Left cardiac atrium (tissue), 4 donors: ENCODE measurements around the gene PUM1. TPM values are rescaled to one million over a fixed set of nuclear protein-coding genes. Genes with fewer than 3 reads are reported as not detected.

ENCODE experiments used
- ATAC-seq, 2 donors: fragments of 200-7000 bp; cut with Tn5 transposase; one replicate each; pipeline ENCODE4 v1.9.1; 2020; ENCODE audit warnings: mild to moderate bottlenecking in 2 of 2, moderate library complexity in 2 of 2
- DNase-seq: peaks from one replicate; pipeline ENCODE4 v3.0.0-alpha.2; 2020
- intact Hi-C, 2 donors: fragments of 100-400 bp; cut with DNase I; formaldehyde crosslinking; loops; one replicate each; pipeline versions ENCODE4 v1.14.1 to v1.15.1; 2022 to 2023
- total RNA-seq, 2 donors: library from RNA; stranded (reverse); fragmentation: NEBNext Ultra II Directional; extraction: Animal tissue kit (Norgen Biotek cat#: 25700); gene quantifications; one replicate each; pipeline ENCODE4 v1.2.1, GENCODE V29; 2021
- donor health status: DM: no; HTN: yes; CAD: no.
- donor health status: DM: no; HTN: yes; CAD: no; lungs with severe emphysema.
- donor health status: DM: yes; HTN: yes; CAD: no.
- donor health status: Dilated cardiomyopathy.

The PUM1 gene
- total RNA-seq, 2 donors from 2014 or later: 71.3 to 75.1 TPM

GRCh38 chr1:30919025-30919881 is 146.3 kb downstream of the PUM1 start:
- intact Hi-C loops: no loop called here
- peak; percentile 34 to 49 for ATAC-seq

GRCh38 chr1:30916296-30916695 is 149.2 kb downstream of the PUM1 start:
- DNase-seq (no peak), ATAC-seq (no peak)
- intact Hi-C loops: no loop called here

More at GRCh38 chr1:30919025-30919881, 146.3 kb downstream of the PUM1 start:
- no peak for DNase-seq

- intact Hi-C loops: no loop called here
- ATAC-seq (no peak), DNase-seq (no peak)
Observed at GRCh38 chr1:30915491-30916230, 149.9 kb downstream of the PUM1 start.

- DNase-seq (no peak), ATAC-seq (no peak)
- intact Hi-C loops: loop anchor here (1.0 to 5.0 kb wide), 4 partner anchors 113 to 193 kb away; partner anchors contain the start of gene MATN1 (in 1 of the 2)
Observed at GRCh38 chr1:30914931-30915330, 150.6 kb downstream of the PUM1 start.

- DNase-seq (no peak), ATAC-seq (no peak)
- intact Hi-C loops: loop anchor here (1.0 to 5.0 kb wide), 4 partner anchors 112 to 192 kb away; partner anchors contain the start of gene MATN1 (in 1 of the 2)
Observed at GRCh38 chr1:30914587-30914922, 151.0 kb downstream of the PUM1 start.

- peak; percentile 17 to 34 for ATAC-seq
- intact Hi-C loops: loop anchor here in 1 of 2 donors (5.0 kb wide), 3 partner anchors 111 to 191 kb away; partner anchors contain the start of gene MATN1
- DNase-seq: peak; percentile 63
Observed at GRCh38 chr1:30912913-30913652, 152.4 kb downstream of the PUM1 start.

- ATAC-seq (no peak), DNase-seq (no peak)
- intact Hi-C loops: loop anchor here in 1 of 2 donors (5.0 kb wide), 3 partner anchors 110 to 190 kb away; partner anchors contain the start of gene MATN1
Observed at GRCh38 chr1:30912224-30912623, 153.3 kb downstream of the PUM1 start.

- ATAC-seq: peak; percentile 68
Observed at GRCh38 chr1:30911059-30911954, 154.2 kb downstream of the PUM1 start.

GRCh38 chr1:30909365-30910068 is 156.0 kb downstream of the PUM1 start:
- no peak for ATAC-seq
- no peak for DNase-seq
- intact Hi-C loops: loop anchor here (2.0 to 10.0 kb wide), 5 partner anchors 55 to 191 kb away; partner anchors contain the start of gene MATN1 (in 1 of the 2)

More at GRCh38 chr1:30911059-30911954, 154.2 kb downstream of the PUM1 start:
- intact Hi-C loops: loop anchor here (1.0 to 5.0 kb wide), 6 partner anchors 109 to 193 kb away; partner anchors contain the start of gene MATN1 (in 1 of the 2)
- peak; percentile 94 for DNase-seq

GRCh38 chr1:30908696-30909364 is 156.7 kb downstream of the PUM1 start, which contains the start of gene SDC3:
Gene SDC3 (minus strand): TSS chr1:30908758. CDS start chr1:30908586, 172 bp downstream.
- DNase-seq (peak; percentile 50), ATAC-seq (peak; percentile 35 to 71)
- intact Hi-C loops: loop anchor here in 1 of 2 donors (10.0 kb wide), 1 partner anchor 54 kb away; no protein-coding TSS in a partner anchor

- intact Hi-C loops: loop anchor here in 1 of 2 donors (10.0 kb wide), 1 partner anchor 54 kb away; no protein-coding TSS in a partner anchor
- no peak for DNase-seq
- no peak for ATAC-seq
Observed at GRCh38 chr1:30908316-30908695, 157.2 kb downstream of the PUM1 start.

GRCh38 chr1:30907481-30908315 is 157.8 kb downstream of the PUM1 start:
- peak in 1 of 2 donors; percentile 3 for ATAC-seq

GRCh38 chr1:30906631-30907441 is 158.7 kb downstream of the PUM1 start:
- intact Hi-C loops: loop anchor here in 1 of 2 donors (10.0 kb wide), 1 partner anchor 52 kb away; no protein-coding TSS in a partner anchor

More at GRCh38 chr1:30907481-30908315, 157.8 kb downstream of the PUM1 start:
- no peak for DNase-seq
- intact Hi-C loops: loop anchor here in 1 of 2 donors (10.0 kb wide), 1 partner anchor 53 kb away; no protein-coding TSS in a partner anchor

GRCh38 chr1:30905916-30906620 is 159.4 kb downstream of the PUM1 start:
- no peak for DNase-seq
- intact Hi-C loops: loop anchor here in 1 of 2 donors (10.0 kb wide), 1 partner anchor 51 kb away; no protein-coding TSS in a partner anchor

More at GRCh38 chr1:30906631-30907441, 158.7 kb downstream of the PUM1 start:
- no peak for ATAC-seq
- DNase-seq: no peak

More at GRCh38 chr1:30905916-30906620, 159.4 kb downstream of the PUM1 start:
- ATAC-seq: no peak
